GM12891 (cell line): ENCODE data around the gene INPP4A.

ENCODE experiments used
- DNase-seq: peaks from one replicate; pipeline ENCODE4 v3.0.0; 2011; ENCODE audit warnings: low spot score; ENCODE audit not compliant: insufficient read length
- FAIRE-seq: peaks from 2 replicates; lab custom pipeline; 2011; peaks lifted over from hg19 to GRCh38; lab: Jason Lieb, UNC
- PAX5 ChIP-seq: IDR thresholded peaks from 2 replicates; pipeline ENCODE4 v1.6.1; 2011; ENCODE audit warnings: low read length, moderate library complexity, mild to moderate bottlenecking; ENCODE audit not compliant: insufficient read depth, severe bottlenecking
- POLR2A ChIP-seq: IDR thresholded peaks from 2 replicates; pipeline ENCODE4 v1.6.1; 2011; ENCODE audit warnings: low read depth, low read length, control low read depth
- POLR2AphosphoS5 ChIP-seq: IDR thresholded peaks from 2 replicates; pipeline ENCODE4 v1.6.1; 2011; ENCODE audit warnings: low read depth, low read length, control low read depth
- POU2F2 ChIP-seq: IDR thresholded peaks from 2 replicates; pipeline ENCODE4 v1.6.1; 2011; ENCODE audit warnings: low read depth, mild to moderate bottlenecking, control low read depth, low read length, moderate library complexity
- SPI1 ChIP-seq: IDR thresholded peaks from 2 replicates; pipeline ENCODE4 v1.6.1; 2011; ENCODE audit warnings: low read depth, low read length, control low read depth
- TAF1 ChIP-seq: IDR thresholded peaks from 2 replicates; pipeline ENCODE4 v1.6.1; 2011; ENCODE audit warnings: low read depth, low read length, control low read depth

Gene INPP4A

DNA sequence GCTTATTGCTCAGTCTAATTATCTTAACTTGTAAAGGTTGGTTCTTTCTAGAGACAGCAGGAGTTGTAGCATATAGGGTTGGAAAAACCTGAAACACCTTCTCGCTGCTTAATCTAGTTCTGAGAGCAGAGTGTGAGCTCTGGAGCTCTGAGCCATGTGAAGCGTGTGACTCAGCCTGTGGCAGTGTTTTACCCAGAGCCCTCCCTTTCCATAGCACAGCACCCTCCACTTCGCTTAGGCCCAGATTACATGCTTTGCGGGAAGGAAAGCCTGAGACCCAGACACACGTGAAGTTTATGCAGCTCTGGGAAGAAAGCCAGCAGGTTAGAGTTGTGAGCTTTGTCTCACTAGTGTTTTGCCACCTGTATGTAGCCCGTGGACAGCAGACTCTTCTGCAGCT lies 74.5 kb downstream of the INPP4A start:
- FAIRE-seq (no peak), DNase-seq (no peak)
- no peak for TF ChIP-seq POLR2A
- TF ChIP-seq POU2F2: no peak
- TF ChIP-seq SPI1: no peak
- TF ChIP-seq PAX5: no peak

- no peak for DNase-seq
- no peak for FAIRE-seq
- TF ChIP-seq PAX5 (no peak), POLR2A (no peak), POU2F2 (no peak), POLR2AphosphoS5 (no peak), SPI1 (no peak), TAF1 (no peak)
Observed at GRCh38 chr2:98519851-98520250, 75.2 kb downstream of the INPP4A start.

- FAIRE-seq: no peak
- no peak for TF ChIP-seq POLR2AphosphoS5
- TF ChIP-seq POLR2A: no peak
- TF ChIP-seq POU2F2: no peak
- no peak for TF ChIP-seq TAF1
- TF ChIP-seq SPI1: no peak
- TF ChIP-seq PAX5: no peak
- DNase-seq: no peak
Observed at GRCh38 chr2:98520806-98521205, 76.1 kb downstream of the INPP4A start.

- FAIRE-seq (no peak), DNase-seq (no peak)
- no peak for TF ChIP-seq POLR2A
- no peak for TF ChIP-seq TAF1
- no peak for TF ChIP-seq POLR2AphosphoS5
- TF ChIP-seq POU2F2: no peak
- TF ChIP-seq SPI1: no peak
- TF ChIP-seq PAX5: no peak
Observed at GRCh38 chr2:98521266-98521665, 76.6 kb downstream of the INPP4A start.

DNA sequence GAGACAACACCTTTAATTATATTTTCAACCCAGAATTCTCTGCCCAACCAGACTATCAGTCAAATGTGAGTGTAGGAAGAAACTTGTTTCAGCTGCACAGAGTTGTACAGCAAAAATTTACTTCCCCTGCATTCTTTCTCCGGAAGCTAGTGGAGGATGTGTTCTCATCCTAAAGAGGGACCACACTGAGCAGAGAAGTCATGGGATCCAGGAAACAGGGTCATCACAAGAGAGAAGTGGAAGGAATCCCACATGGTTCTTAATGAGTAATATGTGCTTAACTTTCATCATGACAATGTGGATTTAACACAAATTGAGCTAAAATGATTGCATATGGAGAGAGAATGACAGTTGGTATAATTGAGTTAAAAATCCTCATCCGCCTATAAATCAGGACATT lies 78.2 kb downstream of the INPP4A start:
- no peak for DNase-seq
- TF ChIP-seq POLR2AphosphoS5 (no peak), POLR2A (no peak), PAX5 (no peak), TAF1 (no peak), POU2F2 (no peak)
- no peak for FAIRE-seq

GRCh38 chr2:98524168-98524567 lies 79.5 kb downstream of the INPP4A start:
- no peak for DNase-seq
- TF ChIP-seq TAF1: no peak
- FAIRE-seq: no peak

DNA sequence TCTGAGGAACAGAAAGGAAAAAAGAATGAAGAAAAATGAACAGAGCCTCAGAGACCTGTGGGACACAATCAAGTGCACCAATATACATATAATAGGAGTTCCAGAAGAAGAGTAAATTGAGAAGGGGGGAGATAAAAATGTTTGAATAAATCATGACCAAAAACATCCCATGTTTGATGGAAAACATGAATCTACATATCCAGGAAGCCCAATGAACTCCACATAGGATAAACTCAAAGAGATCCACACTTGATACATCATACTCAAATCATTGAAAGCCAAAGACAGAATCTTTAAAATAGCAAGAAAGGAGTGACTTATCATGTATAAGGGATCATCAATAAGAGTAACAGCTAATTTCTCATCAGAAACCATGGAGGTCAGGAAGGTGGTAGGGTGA lies 83.7 kb downstream of the INPP4A start:
- no peak for FAIRE-seq
- no peak for DNase-seq
- TF ChIP-seq POLR2AphosphoS5 (no peak), PAX5 (no peak), SPI1 (no peak), POLR2A (no peak), POU2F2 (no peak), TAF1 (no peak)

- FAIRE-seq: no peak
- TF ChIP-seq SPI1 (no peak), TAF1 (no peak), POLR2A (no peak), PAX5 (no peak), POLR2AphosphoS5 (no peak), POU2F2 (no peak)
Observed at GRCh38 chr2:98530114-98530513, 85.5 kb downstream of the INPP4A start.

DNA sequence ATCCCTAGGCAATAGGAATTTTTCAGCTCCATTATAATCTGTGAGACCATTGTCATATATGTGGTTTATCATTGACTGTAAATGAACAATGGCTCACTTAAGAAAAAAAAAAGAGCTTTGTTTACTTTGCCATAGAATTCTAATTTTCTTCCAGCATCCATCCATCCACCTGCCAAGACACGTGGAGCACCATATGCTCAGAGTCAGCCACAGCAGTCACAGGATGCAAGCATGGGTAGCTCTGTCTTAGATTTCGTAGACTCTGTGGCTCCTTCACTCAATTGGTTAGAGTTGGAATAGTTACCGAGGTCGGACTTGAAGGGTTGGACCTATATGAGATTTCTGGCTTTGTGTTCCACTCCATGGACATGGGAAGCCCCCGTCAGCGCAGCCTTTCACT lies 88.1 kb downstream of the INPP4A start:
- no peak for DNase-seq
- FAIRE-seq: no peak
- TF ChIP-seq POLR2A (no peak), TAF1 (no peak), POU2F2 (no peak), POLR2AphosphoS5 (no peak), PAX5 (no peak), SPI1 (no peak)

More at GRCh38 chr2:98530114-98530513, 85.5 kb downstream of the INPP4A start:
- DNase-seq: no peak

DNA sequence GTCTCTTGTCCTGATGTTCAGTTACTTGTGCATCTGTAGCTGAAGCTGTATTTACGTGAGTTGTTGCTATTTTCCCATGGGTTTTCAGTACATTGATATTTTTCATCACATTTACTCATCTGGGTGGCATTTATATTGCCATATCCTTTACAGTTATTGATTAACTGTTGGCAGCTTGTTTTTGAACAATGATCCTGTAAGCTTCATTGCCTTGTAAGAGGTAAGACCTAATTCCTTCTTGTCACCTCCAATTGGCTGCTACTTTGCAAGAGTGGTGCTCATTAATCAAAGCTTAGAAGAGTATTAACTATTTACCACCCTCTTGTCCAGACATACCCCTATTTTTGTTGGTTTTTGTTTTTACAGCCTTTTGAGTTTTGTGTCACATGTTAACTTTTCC lies 88.9 kb downstream of the INPP4A start:
- TF ChIP-seq SPI1 (no peak), PAX5 (no peak), POLR2A (no peak), POLR2AphosphoS5 (no peak), POU2F2 (no peak), TAF1 (no peak)
- DNase-seq (no peak), FAIRE-seq (no peak)

DNA sequence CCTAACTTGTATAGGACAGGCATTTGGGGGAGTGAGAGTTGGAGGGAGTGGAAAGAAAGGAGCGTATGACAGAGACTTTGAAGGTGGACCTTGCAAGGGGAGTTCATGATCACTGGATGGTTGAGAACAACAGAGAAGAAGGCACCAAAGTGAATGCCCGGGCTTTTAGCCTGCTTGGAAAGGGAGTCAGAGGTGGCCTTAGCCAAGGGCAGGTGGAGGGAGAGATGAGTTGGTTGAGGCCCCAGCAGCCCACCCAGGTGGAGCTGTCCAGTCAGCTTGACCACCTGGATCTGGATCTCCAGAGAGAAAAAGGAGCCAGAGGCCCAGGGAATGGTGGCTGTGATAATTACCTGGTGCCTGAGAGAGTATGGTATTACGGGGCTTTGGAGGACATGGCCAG lies 90.1 kb downstream of the INPP4A start:
- FAIRE-seq (no peak), DNase-seq (no peak)
- TF ChIP-seq POLR2AphosphoS5: no peak
